ENCODE measurements around the gene CNEP1R1. TPM values are rescaled to one million over a fixed set of nuclear protein-coding genes. Genes with fewer than 3 reads are reported as not detected.

Gene CNEP1R1
- total RNA-seq, 2 experiments from 2014 or later: 19.1 to 19.9 TPM

DNA sequence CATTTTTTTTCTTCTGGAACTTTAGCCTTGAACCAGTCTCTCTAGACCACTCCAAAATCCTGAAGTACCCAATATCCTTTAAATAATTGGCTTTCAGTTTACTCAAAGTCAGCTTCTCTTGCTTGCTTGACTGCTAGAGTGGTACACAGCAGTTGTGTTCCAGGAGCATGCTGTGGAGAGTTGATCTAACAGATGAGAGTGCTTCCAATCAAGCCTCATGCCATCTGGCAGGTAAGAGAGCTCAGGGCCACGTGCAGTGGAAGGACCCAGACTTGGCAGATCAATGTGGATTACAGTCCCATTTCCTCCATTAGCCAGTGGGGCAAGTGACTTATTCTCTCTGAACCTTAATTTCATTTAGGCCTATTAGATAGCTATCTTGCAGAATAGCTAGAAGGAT, 15.7 kb downstream of the CNEP1R1 start:
- no peak for ATAC-seq
- Mint-ChIP-seq H3K27me3 (no peaks in the 10 kb centered on the region), H3K9me3 (no peaks in the 10 kb centered on the region), H3K4me1 (ENCODE audit: low read depth) (peaks cover 7% of the 10 kb centered on the region), H3K4me3 (no peak overlapping the region), H3K36me3 (ENCODE audit: low read depth) (peaks cover 7% of the 10 kb centered on the region), H3K27ac (no peak overlapping the region)
- intact Hi-C loops (cut with micrococcal nuclease): no loop called here
- TF ChIP-seq, protein P1, sequence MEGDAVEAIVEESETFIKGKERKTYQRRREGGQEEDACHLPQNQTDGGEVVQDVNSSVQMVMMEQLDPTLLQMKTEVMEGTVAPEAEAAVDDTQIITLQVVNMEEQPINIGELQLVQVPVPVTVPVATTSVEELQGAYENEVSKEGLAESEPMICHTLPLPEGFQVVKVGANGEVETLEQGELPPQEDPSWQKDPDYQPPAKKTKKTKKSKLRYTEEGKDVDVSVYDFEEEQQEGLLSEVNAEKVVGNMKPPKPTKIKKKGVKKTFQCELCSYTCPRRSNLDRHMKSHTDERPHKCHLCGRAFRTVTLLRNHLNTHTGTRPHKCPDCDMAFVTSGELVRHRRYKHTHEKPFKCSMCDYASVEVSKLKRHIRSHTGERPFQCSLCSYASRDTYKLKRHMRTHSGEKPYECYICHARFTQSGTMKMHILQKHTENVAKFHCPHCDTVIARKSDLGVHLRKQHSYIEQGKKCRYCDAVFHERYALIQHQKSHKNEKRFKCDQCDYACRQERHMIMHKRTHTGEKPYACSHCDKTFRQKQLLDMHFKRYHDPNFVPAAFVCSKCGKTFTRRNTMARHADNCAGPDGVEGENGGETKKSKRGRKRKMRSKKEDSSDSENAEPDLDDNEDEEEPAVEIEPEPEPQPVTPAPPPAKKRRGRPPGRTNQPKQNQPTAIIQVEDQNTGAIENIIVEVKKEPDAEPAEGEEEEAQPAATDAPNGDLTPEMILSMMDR (IDR thresholded peaks at IDR 0.05): no peak
- ChIA-PET CTCF (interaction anchor here (1.6 kb wide), 1 partner anchor 15 kb away, joined by 11 read pairs; the partner anchor contains the start of gene CNEP1R1), POLR2A (interaction anchor here (1.0 kb wide), 1 partner anchor 759 kb away, joined by 3 read pairs; no protein-coding TSS in a partner anchor)
- DNase-seq: no peak

DNA sequence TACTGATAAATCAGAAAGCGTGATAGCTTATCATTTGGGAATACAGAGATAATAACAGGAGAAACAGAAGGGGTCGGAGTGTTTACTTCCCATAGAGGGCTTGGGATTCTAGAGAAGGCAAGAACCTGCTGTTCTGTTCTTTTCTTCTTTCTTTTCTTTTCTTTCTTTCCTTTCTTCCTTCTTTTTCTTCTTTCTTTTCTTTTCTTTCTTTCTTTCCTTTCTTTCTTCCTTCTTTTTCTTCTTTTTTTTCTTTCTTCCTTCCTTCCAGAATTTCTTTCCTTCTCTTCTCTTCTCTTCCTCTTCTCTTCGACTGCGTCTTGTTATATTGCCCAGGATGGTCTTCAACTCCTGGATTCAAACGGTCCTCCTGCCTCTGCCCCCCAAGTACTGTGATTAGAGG, 18.3 kb downstream of the CNEP1R1 start:
- ChIA-PET POLR2A (no interaction called here), CTCF (no interaction called here)
- Mint-ChIP-seq H3K4me1 (ENCODE audit: low read depth) (peaks cover 6% of the 10 kb centered on the region), H3K36me3 (ENCODE audit: low read depth) (peaks cover 3% of the 10 kb centered on the region), H3K9me3 (no peaks in the 10 kb centered on the region), H3K4me3 (no peak overlapping the region), H3K27ac (no peak overlapping the region), H3K27me3 (no peaks in the 10 kb centered on the region)
- intact Hi-C loops (cut with micrococcal nuclease): no loop called here
- no peak for DNase-seq
- no peak for ATAC-seq
- TF ChIP-seq, protein P1 (IDR thresholded peaks at IDR 0.05): no peak

DNA sequence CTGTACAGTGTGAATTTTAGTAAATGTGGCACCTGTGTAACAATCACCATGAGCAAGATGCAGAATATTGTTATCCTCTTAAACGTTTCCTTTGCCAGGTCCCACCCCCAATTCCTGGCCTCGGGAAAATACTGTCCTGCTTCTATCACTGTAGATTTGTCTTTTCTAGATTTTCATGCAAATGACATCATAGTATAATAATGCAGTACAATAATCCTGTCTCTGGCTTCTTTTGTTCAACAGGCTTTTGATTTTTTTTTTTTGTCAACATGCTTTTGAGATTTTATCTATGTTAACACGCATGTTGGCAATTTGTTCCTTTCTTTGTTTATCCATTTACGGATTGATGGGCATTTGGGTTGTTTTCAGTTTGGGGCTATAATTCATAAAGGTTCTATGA, 20.4 kb downstream of the CNEP1R1 start:
- no peaks in the 10 kb centered on the region for H3K27me3 Mint-ChIP-seq
- no peaks in the 10 kb centered on the region for H3K9me3 Mint-ChIP-seq
- TF ChIP-seq, protein P1 (IDR thresholded peaks at IDR 0.05): no peak
- no peaks in the 10 kb centered on the region for H3K36me3 Mint-ChIP-seq (ENCODE audit: low read depth)
- no peak overlapping the region for H3K27ac Mint-ChIP-seq
- ChIA-PET POLR2A (no interaction called here), CTCF (no interaction called here)
- no peaks in the 10 kb centered on the region for H3K4me1 Mint-ChIP-seq (ENCODE audit: low read depth)
- intact Hi-C loops (cut with micrococcal nuclease): no loop called here
- ATAC-seq: no peak
- no peak overlapping the region for H3K4me3 Mint-ChIP-seq
- DNase-seq: no peak

DNA sequence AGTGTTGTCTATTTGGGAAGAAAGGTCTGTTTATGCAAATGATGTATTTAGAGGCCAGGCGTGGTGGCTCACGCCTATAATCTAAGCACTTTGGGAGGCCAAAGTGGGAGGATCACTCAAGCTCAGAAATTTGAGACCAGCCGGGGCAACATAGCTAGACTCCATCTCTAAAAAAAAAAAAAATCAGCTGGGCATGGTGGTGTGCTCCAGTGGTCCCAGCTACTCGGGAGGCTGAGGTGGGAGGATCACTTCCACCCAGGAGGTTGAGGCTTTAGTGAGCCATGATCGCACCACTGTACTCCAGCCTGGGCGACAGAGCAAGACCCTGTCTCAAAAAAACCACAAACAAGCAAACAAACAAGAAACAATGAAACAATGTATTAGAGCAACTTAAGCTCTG, 21.8 kb downstream of the CNEP1R1 start:
- ChIA-PET CTCF (interaction anchor here (1.1 kb wide), 1 partner anchor 22 kb away, joined by 3 read pairs; the partner anchor contains the start of gene CNEP1R1), POLR2A (no interaction called here)
- intact Hi-C loops (cut with micrococcal nuclease): no loop called here
- DNase-seq: no peak
- no peaks in the 10 kb centered on the region for H3K4me1 Mint-ChIP-seq (ENCODE audit: low read depth)
- TF ChIP-seq, protein P1 (IDR thresholded peaks at IDR 0.05): no peak
- no peaks in the 10 kb centered on the region for H3K36me3 Mint-ChIP-seq (ENCODE audit: low read depth)
- H3K9me3 Mint-ChIP-seq: no peaks in the 10 kb centered on the region
- no peak overlapping the region for H3K27ac Mint-ChIP-seq
- no peak for ATAC-seq
- H3K27me3 Mint-ChIP-seq: peaks cover 5% of the 10 kb centered on the region
- no peak overlapping the region for H3K4me3 Mint-ChIP-seq

DNA sequence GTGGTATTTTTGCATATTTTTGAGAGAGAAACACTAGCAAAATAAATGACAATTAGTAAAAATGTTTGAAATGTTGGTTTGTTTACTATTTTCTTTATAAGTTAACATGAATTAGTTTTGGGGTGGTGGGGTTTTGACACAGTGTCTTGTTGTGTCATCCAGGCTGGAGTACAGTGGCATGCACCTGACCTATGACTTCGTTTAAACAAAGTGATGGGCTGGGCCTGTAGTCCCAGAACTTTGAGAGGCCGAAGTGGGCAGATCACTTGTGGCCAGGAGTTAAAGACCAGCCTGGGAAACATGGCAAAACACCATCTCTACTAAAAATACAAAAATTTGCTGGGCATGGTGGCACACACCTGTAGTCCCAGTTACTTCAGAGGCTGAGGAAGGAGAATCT, 22.8 kb downstream of the CNEP1R1 start:
- DNase-seq: no peak
- TF ChIP-seq, protein P1 (IDR thresholded peaks at IDR 0.05): no peak
- Mint-ChIP-seq H3K4me3 (no peak overlapping the region), H3K9me3 (no peaks in the 10 kb centered on the region), H3K36me3 (ENCODE audit: low read depth) (no peaks in the 10 kb centered on the region), H3K27ac (no peak overlapping the region), H3K4me1 (ENCODE audit: low read depth) (no peaks in the 10 kb centered on the region), H3K27me3 (peaks cover 7% of the 10 kb centered on the region)
- ChIA-PET POLR2A (no interaction called here), CTCF (interaction anchor here (0.6 kb wide), 1 partner anchor 139 kb away, joined by 4 read pairs; no protein-coding TSS in a partner anchor)
- ATAC-seq: no peak
- intact Hi-C loops (cut with micrococcal nuclease): no loop called here
